ENCODE data around the gene PRDM7.
"Not testable (repeated sequence)": the region's sequence is repeated elsewhere in the genome, so short reads cannot be mapped to it uniquely, and the experiment has no call there.

DNA sequence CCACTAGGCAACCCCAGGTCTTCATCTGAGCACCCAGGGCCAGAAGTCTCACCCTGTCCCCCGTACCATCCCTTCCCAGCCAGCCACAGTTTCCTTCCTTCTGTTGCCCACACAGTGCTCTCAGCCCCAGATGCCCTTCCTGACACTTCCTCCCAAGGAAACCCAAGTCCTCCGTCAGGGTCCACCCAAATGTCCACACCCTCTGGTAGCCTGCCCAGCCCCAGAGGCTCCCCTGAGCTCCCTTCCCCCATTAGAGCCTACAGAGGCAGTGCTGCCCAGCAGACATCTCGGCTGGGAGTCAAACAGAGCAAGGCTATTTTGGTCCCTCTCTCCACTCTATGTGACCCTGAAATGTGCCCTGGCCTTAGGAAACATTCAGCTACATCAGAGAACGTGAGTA is 23.7 kb upstream of the PRDM7 start:
- TF ChIP-seq, protein P1, sequence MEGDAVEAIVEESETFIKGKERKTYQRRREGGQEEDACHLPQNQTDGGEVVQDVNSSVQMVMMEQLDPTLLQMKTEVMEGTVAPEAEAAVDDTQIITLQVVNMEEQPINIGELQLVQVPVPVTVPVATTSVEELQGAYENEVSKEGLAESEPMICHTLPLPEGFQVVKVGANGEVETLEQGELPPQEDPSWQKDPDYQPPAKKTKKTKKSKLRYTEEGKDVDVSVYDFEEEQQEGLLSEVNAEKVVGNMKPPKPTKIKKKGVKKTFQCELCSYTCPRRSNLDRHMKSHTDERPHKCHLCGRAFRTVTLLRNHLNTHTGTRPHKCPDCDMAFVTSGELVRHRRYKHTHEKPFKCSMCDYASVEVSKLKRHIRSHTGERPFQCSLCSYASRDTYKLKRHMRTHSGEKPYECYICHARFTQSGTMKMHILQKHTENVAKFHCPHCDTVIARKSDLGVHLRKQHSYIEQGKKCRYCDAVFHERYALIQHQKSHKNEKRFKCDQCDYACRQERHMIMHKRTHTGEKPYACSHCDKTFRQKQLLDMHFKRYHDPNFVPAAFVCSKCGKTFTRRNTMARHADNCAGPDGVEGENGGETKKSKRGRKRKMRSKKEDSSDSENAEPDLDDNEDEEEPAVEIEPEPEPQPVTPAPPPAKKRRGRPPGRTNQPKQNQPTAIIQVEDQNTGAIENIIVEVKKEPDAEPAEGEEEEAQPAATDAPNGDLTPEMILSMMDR (IDR thresholded peaks at IDR 0.05; ENCODE audit: insufficient read depth, low read depth, low read length), result not testable (repeated sequence)
- not testable (repeated sequence) for TF ChIP-seq EZH2 (IDR thresholded peaks at IDR 0.05; ENCODE audit: insufficient read depth, low read length)
